ENCODE results near the gene RCSD1.

The RCSD1 gene

GRCh38 chr1:167618789-167619188 lies 11.2 kb upstream of the RCSD1 start:
- no peak for DNase-seq

GRCh38 chr1:167620002-167620401 lies 10.0 kb upstream of the RCSD1 start:
- DNase-seq: no peak

GRCh38 chr1:167621780-167622313 lies 8.2 kb upstream of the RCSD1 start:
- DNase-seq: no peak

- no peak for DNase-seq
Measured at GRCh38 chr1:167623951-167624350, 6.1 kb upstream of the RCSD1 start.

GRCh38 chr1:167625040-167625823 lies 4.8 kb upstream of the RCSD1 start:
- DNase-seq: no peak

GRCh38 chr1:167627615-167627864 lies 2.5 kb upstream of the RCSD1 start:
- DNase-seq: no peak

- DNase-seq: peak; percentile 34
Measured at GRCh38 chr1:167627865-167628641, 2.0 kb upstream of the RCSD1 start.

- DNase-seq: no peak
Measured at GRCh38 chr1:167628741-167629515, 1.1 kb upstream of the RCSD1 start.

GRCh38 chr1:167630568-167631385 lies 745 bp downstream of the RCSD1 start:
- no peak for DNase-seq

- DNase-seq: no peak
Measured at GRCh38 chr1:167631386-167631935, 1.4 kb downstream of the RCSD1 start.

- DNase-seq: no peak
Measured at GRCh38 chr1:167631936-167632614, 2.0 kb downstream of the RCSD1 start.

GRCh38 chr1:167633258-167633944 lies 3.4 kb downstream of the RCSD1 start:
- DNase-seq: no peak

- DNase-seq: no peak
Measured at GRCh38 chr1:167634435-167634834, 4.4 kb downstream of the RCSD1 start.

- no peak for DNase-seq
Measured at GRCh38 chr1:167635156-167635648, 5.2 kb downstream of the RCSD1 start.

GRCh38 chr1:167635941-167636340 lies 5.9 kb downstream of the RCSD1 start:
- DNase-seq: no peak

GRCh38 chr1:167638064-167638463 lies 8.0 kb downstream of the RCSD1 start:
- no peak for DNase-seq

- no peak for DNase-seq
Measured at GRCh38 chr1:167640051-167640450, 10.0 kb downstream of the RCSD1 start.

- DNase-seq: no peak
Measured at GRCh38 chr1:167641786-167642500, 11.9 kb downstream of the RCSD1 start.

GRCh38 chr1:167642501-167642826 lies 12.4 kb downstream of the RCSD1 start:
- DNase-seq: no peak

GRCh38 chr1:167643441-167643840 lies 13.4 kb downstream of the RCSD1 start:
- DNase-seq: no peak
